ENCODE measurements around the gene AMER3.
"Not testable (repeated sequence)": the region's sequence is repeated elsewhere in the genome, so short reads cannot be mapped to it uniquely, and the experiment has no call there.

The AMER3 gene

GRCh38 chr2:130755256-130756052 is at the start of gene AMER3:
Gene AMER3, plus strand, starts transcription at chr2:130755540. Its CDS starts 6,533 bp downstream, at chr2:130762073.
- no peak for DNase-seq

DNA sequence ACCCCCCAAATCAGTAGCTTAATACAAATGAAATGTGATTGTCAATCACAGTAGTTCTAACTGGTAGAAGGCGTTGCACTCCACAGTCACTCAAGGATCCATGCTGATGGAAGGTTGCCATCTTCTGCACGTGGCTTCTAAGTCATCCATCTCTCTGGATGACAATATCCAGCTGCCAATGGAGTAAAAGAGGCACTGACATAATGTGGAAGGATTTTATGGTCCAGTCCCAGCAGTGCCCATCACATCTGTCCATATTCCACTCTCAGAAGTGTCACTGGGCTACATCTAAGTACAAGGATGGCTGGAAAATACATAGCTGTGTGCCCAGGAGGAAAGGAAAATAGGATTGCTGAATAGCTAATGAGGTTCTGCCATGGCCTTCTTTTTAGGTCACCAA is 40.5 kb upstream of the AMER3 start:
- not testable (repeated sequence) for DNase-seq

DNA sequence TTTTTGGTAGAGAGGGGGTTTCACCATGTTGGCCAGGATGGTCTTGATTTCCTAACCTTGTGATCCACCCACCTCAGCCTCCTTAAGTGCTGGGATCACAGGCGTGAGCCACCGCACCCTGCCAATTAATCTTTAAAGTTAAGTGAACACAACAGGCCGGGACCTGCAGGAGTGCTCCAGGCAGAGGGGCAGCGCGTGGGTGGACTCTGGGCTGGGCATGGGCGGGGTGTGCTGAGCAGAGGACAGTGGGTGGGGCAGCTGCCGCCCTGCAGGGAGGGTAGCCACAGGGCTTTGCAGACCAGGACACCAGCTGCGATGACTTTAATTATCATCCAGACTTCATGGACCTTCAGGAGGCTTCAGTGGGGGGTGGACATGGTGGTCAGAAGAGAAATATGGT is 35.3 kb upstream of the AMER3 start:
- no peak for DNase-seq

GRCh38 chr2:130720528-130720927 is 34.8 kb upstream of the AMER3 start:
- no peak for DNase-seq

DNA sequence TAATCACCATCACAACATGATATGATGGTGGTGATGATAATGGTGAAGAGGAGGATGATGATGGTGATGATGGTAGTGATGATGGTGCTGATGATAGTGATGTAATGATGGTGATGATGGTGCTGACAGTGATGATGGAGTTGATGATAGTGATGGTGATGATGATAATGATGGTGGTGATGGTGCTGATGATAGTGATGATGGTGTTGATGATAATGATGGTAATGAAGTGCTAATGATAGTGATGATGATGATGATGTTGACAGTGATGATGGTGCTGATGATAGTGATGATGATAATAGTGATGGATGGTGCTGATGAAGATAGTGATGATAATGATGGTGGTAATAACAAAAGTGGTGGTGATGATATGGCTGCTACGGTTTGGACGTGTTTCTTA is 30.9 kb upstream of the AMER3 start:
- no peak for DNase-seq

- DNase-seq = no peak
These were observed 28.6 kb upstream of the AMER3 start for GRCh38 chr2:130726614-130727180.

GRCh38 chr2:130727286-130727924 is 27.9 kb upstream of the AMER3 start:
- peak; percentile 79 for DNase-seq

DNA sequence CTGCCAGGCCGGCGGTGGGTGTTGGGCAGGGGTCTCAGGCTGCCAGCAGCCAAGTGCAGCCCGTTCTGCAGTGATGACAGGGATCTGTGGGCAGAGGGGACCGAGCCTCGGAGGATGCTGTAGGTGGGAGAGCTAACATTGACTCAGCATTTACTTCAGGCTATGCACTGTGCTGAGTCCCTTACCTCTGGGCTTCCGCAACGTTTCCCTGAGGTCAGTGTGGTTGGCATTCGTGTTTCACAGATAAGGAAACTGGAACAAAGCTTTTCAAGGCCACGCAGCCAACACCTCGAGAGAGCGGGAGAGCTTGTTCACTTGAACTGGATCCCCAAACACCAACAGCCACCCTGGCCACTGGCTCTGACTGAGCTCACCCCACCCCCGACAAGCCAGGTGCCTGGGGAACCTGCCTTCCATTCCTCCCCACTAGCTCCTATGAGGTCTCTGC is 27.3 kb upstream of the AMER3 start:
- peak; percentile 44 for DNase-seq

DNA sequence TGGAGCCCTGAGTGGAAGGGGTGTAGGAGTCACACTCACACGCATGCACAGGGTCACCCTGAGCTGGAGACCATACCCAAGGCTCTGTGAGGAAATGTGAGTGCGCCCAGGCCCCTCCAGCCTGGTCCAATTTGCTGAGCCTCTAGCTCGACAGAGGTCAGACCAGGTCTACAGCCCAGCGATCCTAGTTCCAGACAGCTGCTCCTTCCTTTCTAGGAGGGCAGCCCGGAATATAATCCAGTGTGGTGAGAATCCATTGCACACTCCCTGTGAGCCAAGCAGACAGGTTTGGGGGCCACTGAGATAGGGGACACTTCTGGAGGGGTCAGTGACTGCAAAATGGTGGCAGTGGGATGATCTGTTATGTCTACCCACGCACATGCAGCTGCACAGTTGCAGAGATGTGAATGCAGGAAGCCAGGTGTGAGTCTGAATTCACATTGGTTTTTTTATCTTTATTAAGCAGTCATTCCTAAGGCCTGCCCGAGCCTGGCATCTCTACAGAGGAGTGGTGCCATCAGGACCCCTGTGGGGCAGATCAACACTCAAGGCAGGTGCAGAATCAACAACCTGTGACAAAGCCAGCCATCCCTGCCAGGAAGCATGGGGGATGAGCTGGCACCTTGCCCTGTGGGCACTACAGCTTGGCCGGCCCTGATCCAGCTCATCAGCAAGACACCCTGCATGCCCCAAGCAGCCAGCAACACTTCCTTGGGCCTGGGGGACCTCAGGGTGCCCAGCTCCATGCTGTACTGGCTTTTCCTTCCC is 26.6 kb upstream of the AMER3 start, which contains the start of gene GPR148:
Gene GPR148 (plus strand): TSS at position 522 of the 768 bp plus-strand sequence. CDS start 82 bp downstream, at position 604.
- DNase-seq = no peak

DNA sequence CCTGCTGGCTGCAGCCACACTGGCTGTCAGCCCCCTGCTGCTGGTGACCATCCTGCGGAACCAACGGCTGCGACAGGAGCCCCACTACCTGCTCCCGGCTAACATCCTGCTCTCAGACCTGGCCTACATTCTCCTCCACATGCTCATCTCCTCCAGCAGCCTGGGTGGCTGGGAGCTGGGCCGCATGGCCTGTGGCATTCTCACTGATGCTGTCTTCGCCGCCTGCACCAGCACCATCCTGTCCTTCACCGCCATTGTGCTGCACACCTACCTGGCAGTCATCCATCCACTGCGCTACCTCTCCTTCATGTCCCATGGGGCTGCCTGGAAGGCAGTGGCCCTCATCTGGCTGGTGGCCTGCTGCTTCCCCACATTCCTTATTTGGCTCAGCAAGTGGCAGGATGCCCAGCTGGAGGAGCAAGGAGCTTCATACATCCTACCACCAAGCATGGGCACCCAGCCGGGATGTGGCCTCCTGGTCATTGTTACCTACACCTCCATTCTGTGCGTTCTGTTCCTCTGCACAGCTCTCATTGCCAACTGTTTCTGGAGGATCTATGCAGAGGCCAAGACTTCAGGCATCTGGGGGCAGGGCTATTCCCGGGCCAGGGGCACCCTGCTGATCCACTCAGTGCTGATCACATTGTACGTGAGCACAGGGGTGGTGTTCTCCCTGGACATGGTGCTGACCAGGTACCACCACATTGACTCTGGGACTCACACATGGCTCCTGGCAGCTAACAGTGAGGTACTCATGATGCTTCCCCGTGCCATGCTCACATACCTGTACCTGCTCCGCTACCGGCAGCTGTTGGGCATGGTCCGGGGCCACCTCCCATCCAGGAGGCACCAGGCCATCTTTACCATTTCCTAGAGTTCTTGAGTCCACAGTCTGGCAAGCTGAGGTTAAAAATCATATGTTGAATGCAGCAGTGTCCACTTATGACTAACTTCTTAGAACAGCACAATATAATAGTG is 25.7 kb upstream of the AMER3 start:
- DNase-seq = no peak

- not testable (repeated sequence) for DNase-seq
These were observed 23.1 kb upstream of the AMER3 start for GRCh38 chr2:130732257-130732656.

DNA sequence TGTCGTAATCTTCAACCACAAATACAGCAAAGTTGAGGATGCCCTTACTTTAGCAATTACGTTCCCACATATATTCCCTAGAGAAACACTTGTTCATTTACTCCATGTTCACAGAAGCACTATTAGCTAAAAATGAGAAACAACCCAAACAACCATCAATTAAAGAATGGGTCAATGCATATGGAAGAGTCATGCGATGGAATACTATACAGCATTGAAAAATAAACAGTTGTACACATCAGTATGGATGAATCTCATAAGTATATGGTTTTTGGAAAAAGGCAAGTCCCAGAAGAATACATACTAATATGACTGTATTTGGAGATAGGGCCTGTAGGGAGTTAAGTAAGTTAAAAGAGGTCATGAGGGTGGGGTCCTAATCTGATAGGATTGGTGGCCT is 20.1 kb upstream of the AMER3 start:
- DNase-seq = no peak

DNA sequence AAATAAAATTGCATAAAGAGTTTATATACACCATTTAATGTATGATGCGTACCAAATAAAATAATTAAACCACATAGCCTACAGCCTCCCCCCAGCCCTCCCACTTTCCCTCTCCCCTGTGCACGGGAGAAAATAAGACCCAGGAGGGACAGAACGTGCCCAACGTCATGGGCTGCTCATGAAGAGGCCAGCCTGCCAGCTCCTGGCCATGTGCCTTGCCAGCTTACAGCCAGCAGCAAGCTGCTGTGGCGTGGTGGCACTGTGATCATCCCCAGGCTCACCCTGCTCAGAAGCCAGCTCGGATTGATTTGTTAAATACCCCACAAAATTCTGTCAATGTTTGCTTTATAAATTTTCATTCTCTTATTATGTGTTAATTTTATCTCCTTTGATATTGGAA is 18.9 kb upstream of the AMER3 start:
- DNase-seq = no peak

GRCh38 chr2:130737592-130737991 is 17.7 kb upstream of the AMER3 start:
- no peak for DNase-seq

DNA sequence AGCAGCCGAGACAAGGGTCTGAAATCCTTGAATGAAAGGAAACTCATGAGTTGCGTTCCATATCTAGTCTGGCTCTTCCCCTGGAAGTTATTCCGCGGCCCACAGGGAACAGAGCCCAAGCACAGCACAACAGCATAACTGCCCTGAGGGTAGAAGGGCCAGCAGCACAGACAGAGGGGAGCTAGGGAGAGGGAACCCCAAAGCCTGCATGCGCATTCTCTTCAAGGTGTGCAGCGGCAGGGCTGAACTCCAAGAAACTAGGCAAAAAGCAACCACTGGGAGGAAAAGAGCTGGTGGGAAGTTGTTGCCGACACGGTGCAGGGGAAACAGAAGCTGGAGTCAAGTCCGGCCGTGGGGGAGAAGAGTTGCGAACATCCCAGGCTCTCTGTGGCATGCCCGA is 14.7 kb upstream of the AMER3 start:
- DNase-seq = no peak

DNA sequence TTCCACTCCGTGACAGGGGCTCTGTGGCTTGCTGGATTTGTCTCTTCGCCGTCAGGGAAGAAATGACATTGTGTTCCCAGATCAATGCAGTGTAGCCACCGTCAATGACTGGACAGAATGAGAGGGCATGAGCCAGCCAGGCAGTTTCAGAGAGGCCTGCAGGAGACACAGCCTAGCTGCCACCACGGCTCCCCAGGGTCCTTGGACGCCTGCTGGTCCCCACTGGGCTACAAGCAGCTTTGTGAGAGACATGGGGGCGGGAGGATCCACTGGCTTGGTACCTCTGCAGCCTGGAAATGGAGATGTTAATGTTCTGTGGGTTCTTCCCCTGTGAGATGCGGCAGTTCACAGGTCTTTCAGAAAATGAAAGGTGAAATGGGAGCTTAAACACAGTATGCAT is 12.1 kb upstream of the AMER3 start:
- DNase-seq = no peak

GRCh38 chr2:130744287-130745117 is 10.8 kb upstream of the AMER3 start:
- DNase-seq = no peak

DNA sequence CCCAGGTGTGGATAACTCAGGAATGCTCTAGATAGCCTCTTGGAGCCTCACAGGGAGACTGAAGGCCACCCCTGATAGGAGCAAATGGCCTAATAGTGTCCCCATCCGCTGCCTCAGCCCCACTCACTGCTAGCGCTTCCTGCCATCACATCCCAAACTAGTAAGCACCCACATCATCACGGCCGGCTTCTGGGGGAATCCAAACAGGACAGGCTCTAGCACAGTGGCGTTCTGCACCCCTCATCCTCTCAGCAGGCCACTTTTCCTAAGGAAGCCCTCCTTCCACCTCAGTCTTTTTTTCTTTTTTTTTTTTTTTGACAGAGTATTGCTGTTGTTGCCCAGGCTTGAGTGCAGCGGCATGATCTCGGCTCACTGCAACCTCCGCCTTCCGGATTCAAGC is 6.3 kb upstream of the AMER3 start:
- DNase-seq = no peak

DNA sequence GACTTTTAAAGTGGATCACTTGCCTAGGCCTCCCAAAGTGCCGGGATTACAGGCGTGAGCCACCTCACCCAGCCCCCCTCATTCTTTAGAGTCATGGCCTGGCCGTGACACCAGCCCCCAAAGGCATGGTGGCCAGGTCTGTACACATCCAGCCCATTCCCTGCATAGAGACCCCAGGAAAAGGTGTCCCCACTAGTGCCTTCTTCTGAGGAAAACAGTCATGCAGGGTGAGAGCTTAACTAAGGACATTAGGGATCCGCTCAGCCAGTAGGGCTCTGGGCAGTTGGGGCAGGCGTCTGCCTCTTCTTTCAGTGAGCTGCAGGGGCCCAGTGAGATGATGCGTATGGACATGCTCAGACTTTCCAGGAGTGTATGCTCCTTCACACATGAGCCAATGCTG is 5.7 kb upstream of the AMER3 start:
- DNase-seq = no peak

GRCh38 chr2:130754811-130755210 is 529 bp upstream of the AMER3 start:
- no peak for DNase-seq

Measured in MV-4-11 (cell line).